Heart left ventricle (tissue), 13 donors: ENCODE results near the gene ADAM19.

Experiments used
- CTCF ChIP-seq, 12 donors: fragments of 200-600 bp; sonication (generic) in 4 of 12; IDR thresholded peaks; one replicate each; pipeline versions ENCODE4 v1.5.0 to v1.8.0; 2018 to 2022; ENCODE audit warnings: antibody characterized with exemption in 12 of 12, mild to moderate bottlenecking in 5 of 12
- POLR2A ChIP-seq, 2 donors: fragments of 450-650 bp; IDR thresholded peaks; one replicate each; pipeline ENCODE4 v1.6.1; 2017; ENCODE audit warnings: antibody characterized with exemption in 2 of 2, mild to moderate bottlenecking in 2 of 2, moderate library complexity in 2 of 2
- donor health status: ischemic (EF 13 %, LVEDD 7.1; RV severe dilation, severe dysfunction).
- donor health status: DM: no; HTN: yes; CAD: no.
- donor health status: DM: no; HTN: no; CAD: no.
- donor health status: ischemic (EF 25% LVEDD 6.9; RV normal size, moderate dysfunction).
- donor health status: ischemic (EF 25% LVEDD 5.7; RV mildly dilated, moderate dysfunction).
- donor health status: ischemic (EF 35%, LVEDD 5.7; RV mildly dilated, moderate dysfunction).
- donor health status: nonischemic (EF 11% LVEDD 7.7; RV severe dilation, severe dysfunction).
- donor health status: DM: yes; HTN: yes; CAD: no.
- donor health status: PGD.
- donor health status: ischemic (EF 29% LVEDD 5.4; RV normal size, mild dysfunction).
- donor health status: nonischemic (EF 23%, LVEDD 6.1; RV moderate dilation, normal function).

- no peak for TF ChIP-seq POLR2A (IDR thresholded peaks at IDR 0.05)
- no peak for TF ChIP-seq CTCF (IDR thresholded peaks at IDR 0.05)
Measured at GRCh38 chr5:157481666-157482065, 93.9 kb downstream of the ADAM19 start.
